ENCODE results near the gene PP2D1.

DNA sequence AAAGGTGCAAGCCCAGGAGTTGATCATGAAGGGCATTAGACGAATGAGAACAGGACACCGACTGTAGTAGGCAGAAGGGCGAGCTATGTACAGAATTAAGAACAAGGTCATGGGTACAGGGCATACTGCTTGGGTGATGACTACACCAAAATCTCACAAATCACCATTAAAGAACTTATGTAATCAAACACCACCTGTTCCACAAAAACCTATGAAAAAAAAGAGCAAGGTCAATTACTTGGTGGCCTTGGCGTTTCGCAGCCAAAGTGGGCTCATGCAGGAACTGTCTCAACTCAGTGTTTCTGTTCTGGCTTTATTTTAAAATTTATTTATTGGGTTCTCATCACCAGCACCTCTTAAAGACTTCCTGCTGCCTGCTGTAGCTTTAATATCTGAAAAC, 30.3 kb upstream of the PP2D1 start:
- TF ChIP-seq, protein P1, sequence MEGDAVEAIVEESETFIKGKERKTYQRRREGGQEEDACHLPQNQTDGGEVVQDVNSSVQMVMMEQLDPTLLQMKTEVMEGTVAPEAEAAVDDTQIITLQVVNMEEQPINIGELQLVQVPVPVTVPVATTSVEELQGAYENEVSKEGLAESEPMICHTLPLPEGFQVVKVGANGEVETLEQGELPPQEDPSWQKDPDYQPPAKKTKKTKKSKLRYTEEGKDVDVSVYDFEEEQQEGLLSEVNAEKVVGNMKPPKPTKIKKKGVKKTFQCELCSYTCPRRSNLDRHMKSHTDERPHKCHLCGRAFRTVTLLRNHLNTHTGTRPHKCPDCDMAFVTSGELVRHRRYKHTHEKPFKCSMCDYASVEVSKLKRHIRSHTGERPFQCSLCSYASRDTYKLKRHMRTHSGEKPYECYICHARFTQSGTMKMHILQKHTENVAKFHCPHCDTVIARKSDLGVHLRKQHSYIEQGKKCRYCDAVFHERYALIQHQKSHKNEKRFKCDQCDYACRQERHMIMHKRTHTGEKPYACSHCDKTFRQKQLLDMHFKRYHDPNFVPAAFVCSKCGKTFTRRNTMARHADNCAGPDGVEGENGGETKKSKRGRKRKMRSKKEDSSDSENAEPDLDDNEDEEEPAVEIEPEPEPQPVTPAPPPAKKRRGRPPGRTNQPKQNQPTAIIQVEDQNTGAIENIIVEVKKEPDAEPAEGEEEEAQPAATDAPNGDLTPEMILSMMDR (conservative IDR thresholded peaks at IDR 0.05 in 1 of 2, IDR thresholded peaks at IDR 0.05 in 1 of 2; ENCODE audit: low read depth in 1 of 2, low read length in 2 of 2) = no peak
- no peak for TF ChIP-seq EZH2 (IDR thresholded peaks at IDR 0.05; ENCODE audit: low read length, missing control alignments)
